Measurements from ENCODE around the gene PSMB11.

The PSMB11 gene

GRCh38 chr14:23060536-23061260 is 18.7 kb downstream of the PSMB11 start:
- DNase-seq = no peak

- no peak for DNase-seq
Observed at GRCh38 chr14:23062002-23062401, 20.0 kb downstream of the PSMB11 start.

- DNase-seq = no peak
Observed at GRCh38 chr14:23063601-23064000, 21.6 kb downstream of the PSMB11 start.

DNA sequence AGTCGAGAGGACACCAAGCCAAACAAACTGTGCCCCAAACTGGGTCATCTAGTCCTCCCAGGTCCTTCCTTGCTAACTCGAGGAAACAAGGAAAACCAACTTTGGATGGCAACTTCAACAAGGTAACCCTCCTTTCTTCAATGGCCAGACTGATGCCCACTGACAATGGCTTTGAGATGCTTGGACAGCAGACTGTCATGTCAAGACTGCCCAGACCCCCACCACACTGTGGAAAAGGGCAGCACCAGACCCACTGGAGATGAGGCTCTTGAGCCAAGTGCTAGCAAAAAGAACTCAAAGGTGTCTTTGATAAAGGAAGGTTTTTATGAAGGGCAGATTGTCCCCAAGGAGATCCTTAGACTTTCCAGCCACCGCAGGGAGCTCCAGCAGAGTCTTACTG is 24.4 kb downstream of the PSMB11 start:
- DNase-seq = no peak

DNA sequence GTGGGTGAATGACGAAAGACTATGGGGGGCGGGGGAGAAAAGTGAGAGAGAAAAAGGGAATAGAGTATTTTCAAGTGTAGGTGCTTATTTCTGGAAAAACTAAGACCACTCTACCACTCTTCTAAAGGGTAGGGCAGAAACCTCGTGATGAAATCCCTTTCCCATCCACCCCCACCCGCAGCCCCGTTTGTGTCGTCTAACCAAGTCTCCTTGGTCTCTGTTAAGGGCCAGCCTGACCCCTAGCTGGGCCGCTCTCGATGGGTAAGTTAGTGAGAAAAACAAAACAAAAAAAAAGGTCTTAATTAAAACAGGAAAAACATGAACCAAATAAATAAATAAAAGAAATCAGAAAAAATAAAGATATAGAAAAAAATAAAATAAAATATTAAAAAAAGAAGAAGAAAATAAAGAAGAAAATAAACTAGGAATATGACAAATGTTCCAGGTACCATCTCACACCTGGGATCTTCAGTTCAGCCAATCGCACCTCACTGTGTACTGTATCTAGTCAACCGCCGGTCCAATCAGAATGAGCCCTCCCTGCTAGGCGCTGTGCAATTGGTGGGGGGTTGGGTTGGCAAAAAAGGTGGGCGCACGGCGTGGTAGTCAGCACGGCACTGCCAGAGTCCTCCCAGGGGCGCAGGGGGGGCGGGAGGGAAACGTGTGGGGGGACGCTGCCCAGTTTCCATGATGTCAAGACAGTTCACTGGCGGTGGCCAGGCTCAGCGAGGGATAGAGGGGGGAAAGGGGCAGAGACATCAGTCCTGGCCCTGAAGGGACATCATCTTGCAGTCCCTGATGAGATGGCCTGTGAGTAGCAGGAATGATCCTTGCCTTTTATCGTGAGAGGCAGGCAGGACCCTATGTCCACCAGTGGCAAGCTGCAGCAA is 25.1 kb downstream of the PSMB11 start:
- no peak for DNase-seq

DNA sequence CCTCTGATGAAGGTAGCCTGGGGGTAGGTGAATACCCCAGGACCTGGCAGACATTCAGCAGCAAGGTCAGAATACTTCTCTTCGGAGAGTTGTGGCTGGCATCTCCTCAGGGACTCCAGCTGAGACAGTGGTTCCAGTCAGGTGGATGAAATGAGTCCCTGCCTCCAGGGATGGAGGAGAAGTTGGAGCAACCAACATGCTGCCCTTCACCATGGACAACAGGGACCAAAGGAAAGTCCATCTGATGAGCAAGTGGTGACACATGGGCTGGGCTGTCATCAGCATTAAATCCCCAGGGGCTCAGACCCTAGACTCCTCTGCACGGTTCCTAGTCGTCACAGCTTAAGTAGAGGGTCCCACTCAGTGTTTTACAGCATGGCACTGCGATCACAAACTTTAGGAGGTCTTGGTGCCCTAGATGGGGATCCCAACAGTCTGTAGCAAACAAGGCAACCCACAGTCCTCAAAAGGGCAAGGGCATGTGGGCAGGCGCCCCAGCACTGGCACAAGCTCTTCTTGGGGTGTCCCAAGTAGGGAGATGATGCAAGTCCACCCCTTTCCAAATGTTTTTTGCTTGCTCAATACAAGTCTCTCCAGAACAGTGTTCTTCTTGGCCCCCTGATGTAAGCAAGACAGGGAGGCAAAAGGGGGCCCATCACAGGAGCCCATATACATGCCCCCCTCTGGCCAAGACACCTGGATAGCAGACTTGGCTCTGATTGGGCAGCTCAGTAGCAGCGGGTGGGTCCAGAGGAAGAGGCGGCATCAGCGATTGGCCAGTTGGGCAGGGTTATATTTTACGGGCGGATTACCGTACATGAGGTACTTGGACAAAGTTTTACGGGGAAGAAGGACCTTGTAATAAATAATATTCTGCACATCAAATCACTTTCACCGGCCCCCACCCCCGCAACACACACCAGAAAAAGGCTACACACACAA is 26.1 kb downstream of the PSMB11 start:
- no peak for DNase-seq

GRCh38 chr14:23068789-23069412 is 26.9 kb downstream of the PSMB11 start:
- no peak for DNase-seq

DNA sequence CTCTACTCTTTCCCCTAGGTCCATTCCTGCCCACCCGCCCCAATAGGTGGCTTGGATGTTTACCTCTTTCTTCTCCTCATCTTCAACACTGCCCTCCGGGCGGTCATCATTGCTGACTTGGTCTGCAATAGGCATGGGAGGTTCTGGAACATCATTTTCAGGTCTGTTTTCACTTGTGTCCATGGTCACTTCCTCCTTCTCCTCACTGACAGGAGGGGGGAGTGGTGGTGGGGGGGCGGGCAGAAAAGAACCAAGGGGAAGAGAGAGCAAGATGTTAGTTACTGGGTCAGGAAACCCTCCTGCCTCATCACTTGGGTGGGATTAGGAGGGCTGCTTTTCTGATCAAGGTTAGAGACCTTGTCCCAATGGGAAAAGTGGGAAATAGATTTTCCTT is 27.4 kb downstream of the PSMB11 start:
- DNase-seq = no peak

- no peak for DNase-seq
Observed at GRCh38 chr14:23070262-23071129, 28.5 kb downstream of the PSMB11 start.

DNA sequence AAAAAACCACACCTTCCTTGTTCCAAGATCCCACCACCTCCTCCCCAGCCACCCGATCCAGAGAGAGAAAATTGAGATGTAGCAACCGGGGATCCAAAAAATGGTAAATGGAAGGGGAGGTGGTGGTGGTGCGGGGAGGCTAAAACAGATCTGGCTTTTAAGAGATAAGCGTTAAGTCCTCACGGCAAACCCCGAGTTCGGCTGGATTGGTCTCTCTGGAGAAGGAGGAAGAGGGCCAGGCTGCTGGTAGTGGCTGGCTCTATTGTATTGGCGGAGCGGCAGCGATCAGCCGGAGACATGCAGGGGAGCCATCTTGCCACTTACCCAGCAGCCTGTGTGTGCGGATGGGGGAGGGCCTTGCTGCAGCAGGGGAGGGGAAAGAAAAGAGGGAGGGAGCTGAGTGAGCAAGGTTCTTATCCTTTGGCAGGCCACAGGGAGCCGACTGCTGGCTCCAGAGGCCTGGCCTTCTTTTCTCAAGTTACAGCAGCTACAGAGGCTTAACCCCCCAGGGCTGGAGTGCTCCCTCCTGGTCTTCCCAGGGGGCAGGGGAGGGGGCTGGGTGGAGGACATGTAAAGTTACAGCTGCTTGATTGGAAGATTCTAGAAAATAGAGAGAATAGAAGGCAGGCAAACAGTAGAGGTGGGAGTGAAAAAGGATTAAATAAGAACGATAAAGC is 29.4 kb downstream of the PSMB11 start:
- no peak for DNase-seq

GRCh38 chr14:23071921-23072539 is 30.0 kb downstream of the PSMB11 start:
- no peak for DNase-seq

GRCh38 chr14:23074906-23075305 is 32.9 kb downstream of the PSMB11 start:
- no peak for DNase-seq

GRCh38 chr14:23076785-23077408 is 34.9 kb downstream of the PSMB11 start:
- no peak for DNase-seq

DNA sequence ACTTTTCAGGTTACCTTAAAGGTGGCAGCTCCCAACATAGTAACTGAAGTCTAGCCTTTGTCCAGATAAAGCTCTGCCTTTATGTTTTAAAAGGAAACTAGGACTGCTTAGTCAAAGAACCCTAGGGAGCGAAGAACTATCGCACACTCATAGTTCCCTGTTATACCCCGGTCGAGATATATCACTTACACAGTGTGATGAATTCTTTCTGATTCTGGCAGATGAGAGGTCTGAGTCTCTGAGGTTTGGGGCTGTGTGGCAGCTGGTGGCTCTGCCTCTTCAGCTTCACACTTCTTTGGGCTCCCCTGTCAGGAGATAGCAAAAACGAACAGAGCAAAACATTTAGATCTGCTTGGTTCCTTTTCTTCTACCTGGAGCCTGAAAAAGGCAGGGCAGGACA is 36.0 kb downstream of the PSMB11 start:
- no peak for DNase-seq

- no peak for DNase-seq
Observed at GRCh38 chr14:23078692-23079116, 36.7 kb downstream of the PSMB11 start.

GRCh38 chr14:23079716-23080115 is 37.7 kb downstream of the PSMB11 start:
- no peak for DNase-seq

GRCh38 chr14:23080474-23080873 is 38.5 kb downstream of the PSMB11 start:
- DNase-seq = no peak

DNA sequence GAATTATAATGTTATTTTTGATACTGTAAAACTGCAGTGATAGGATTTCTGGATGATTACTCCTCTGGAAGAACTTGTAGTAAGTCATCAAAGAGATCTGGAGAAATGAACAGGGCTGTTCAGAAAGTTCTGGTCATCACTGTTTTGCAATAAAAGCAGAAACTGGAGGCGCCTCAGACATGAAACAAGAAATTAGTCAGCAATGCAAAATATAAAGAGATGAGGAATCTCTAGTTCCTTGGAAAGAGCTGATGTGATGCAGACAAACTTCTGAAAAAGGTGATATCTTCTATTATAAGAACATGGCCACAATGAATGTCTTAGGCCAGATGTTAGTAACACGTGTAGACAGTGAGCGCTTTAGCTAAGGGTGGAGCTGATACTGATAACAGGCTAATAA is 43.4 kb downstream of the PSMB11 start:
- DNase-seq = no peak

GRCh38 chr14:23086565-23086964 is 44.6 kb downstream of the PSMB11 start:
- DNase-seq = no peak

All from NCI-H526 (cell line).